Thyroid gland (tissue), 4 donors: Measurements from ENCODE around the gene TKTL1.

Source experiments
- POLR2A ChIP-seq, 2 donors: fragments of 450-650 bp; IDR thresholded peaks; one replicate each; pipeline ENCODE4 v1.6.1; 2017; ENCODE audit warnings: antibody characterized with exemption in 2 of 2, mild to moderate bottlenecking in 2 of 2, moderate library complexity in 1 of 2
- TF ChIP-seq, protein P1 (sequence below), 6 experiments: fragments of 200-600 bp in 3 of 6; fragments of 450-650 bp in 3 of 6; sonication (generic) in 3 of 6; IDR thresholded peaks; one replicate each; pipeline ENCODE4 v1.5.1; 2016 to 2019; ENCODE audit warnings: antibody characterized with exemption in 6 of 6, mild to moderate bottlenecking in 2 of 6, inconsistent platforms in 1 of 6, moderate library complexity in 1 of 6

DNA sequence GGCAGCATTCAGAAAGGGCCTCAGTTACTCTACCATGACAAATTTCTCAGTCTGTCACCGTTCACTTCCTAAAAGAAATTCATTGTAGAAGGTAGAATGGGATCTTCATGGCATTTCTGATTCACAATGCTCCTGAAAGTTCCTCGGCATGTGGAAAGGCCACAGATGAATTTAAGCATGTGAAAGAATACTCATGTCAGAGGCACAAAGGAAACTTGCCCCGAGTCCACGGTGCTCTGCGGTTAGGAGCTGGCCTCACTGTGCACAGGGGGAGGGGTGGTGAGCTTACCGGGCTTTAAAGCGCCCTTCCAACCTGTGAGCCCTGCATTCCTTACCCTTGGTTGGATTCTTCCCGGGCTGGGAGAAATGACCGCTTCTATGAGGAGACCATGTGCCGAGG lies 9.3 kb downstream of the TKTL1 start:
- TF ChIP-seq POLR2A (IDR thresholded peaks at IDR 0.05), result no peak
- TF ChIP-seq, protein P1, sequence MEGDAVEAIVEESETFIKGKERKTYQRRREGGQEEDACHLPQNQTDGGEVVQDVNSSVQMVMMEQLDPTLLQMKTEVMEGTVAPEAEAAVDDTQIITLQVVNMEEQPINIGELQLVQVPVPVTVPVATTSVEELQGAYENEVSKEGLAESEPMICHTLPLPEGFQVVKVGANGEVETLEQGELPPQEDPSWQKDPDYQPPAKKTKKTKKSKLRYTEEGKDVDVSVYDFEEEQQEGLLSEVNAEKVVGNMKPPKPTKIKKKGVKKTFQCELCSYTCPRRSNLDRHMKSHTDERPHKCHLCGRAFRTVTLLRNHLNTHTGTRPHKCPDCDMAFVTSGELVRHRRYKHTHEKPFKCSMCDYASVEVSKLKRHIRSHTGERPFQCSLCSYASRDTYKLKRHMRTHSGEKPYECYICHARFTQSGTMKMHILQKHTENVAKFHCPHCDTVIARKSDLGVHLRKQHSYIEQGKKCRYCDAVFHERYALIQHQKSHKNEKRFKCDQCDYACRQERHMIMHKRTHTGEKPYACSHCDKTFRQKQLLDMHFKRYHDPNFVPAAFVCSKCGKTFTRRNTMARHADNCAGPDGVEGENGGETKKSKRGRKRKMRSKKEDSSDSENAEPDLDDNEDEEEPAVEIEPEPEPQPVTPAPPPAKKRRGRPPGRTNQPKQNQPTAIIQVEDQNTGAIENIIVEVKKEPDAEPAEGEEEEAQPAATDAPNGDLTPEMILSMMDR (IDR thresholded peaks at IDR 0.05), result no peak
